Stimulated activated CD4-positive, alpha-beta T cell treated with anti-CD3 and anti-CD28 coated beads, TNF-alpha, amount 100 ng/mL, for 24 hours (primary cell): ENCODE data around the gene RLF.

Source experiments
- DNase-seq, 3 experiments: peaks; one replicate each; pipeline ENCODE4 v3.0.0-alpha.2; 2020; ENCODE audit warnings: low read depth in 3 of 3

RLF gene

GRCh38 chr1:40270152-40270834 lies 109.1 kb downstream of the RLF start:
- no peak for DNase-seq

DNA sequence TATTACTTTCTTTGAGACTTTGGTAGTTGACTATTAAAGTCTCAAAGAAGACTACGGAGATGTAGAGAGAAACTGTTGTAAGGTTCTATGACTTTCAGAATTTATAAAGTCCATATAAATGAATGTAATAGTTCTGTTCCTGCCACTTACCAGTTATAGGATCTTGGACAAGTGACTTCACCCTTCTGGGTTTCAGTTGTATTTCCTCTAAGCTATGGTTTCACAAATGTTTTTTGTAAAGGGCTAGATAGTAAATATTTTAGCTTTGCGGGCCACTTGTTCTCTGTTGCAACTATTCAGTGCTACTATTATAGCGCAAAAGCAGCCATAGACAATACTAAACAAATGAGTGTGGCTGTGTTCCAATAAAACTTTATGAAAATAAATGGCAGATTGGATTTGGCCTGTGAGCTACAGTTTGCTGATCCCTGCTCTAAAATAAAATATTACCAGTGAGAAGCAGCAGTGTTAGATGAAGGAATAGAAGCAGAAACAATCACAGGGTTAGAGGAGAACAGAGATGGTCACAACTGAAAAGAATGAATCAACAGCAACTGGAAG lies 111.5 kb downstream of the RLF start:
- no peak for DNase-seq

GRCh38 chr1:40273547-40274166 lies 112.5 kb downstream of the RLF start:
- no peak for DNase-seq

DNA sequence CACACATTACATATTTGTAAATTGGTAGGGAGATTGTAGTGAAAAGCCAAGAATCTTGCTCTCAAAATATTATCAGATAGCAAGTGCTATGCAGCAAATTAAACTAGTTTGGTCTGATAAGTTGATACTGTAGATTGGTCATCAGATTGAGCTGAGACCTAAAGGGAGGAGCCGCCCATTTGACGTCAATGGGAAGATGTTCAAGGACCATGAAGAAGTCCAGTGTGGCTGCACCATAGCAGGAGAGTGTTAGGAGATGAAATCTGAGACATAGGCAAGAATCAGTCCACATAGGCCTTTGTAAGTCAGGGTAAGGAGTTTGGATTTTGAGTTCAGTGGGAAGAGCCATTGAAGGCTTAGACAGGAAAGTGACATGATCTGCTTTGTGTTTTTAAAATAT lies 113.1 kb downstream of the RLF start:
- DNase-seq = no peak

DNA sequence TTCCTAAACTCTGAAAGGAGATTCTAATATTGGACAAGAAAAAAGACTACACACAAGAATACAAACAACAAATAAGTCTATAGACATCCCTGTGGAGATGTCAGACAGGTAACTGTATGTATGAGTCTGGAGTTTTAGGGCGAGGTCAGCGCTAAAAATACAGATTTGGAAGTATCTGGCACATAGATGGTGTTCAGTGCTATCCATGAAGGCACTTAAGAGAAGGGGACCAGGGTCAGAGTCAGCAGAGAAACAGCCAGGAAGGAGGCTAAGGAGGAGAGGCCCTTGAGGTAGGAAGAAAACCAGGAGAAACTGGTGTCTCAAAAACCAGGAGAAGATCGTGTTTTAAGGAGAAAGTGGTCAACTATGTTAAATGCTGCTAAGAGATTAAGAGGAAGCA lies 114.9 kb downstream of the RLF start:
- DNase-seq = no peak

GRCh38 chr1:40281853-40282252 lies 120.7 kb downstream of the RLF start:
- no peak for DNase-seq
